GM12865 (cell line): Measurements from ENCODE around the gene TMEM87B.

Experiments used
- DNase-seq: peaks from one replicate; pipeline ENCODE4 v3.0.0; 2010; ENCODE audit warnings: low read depth
- H3K4me3 ChIP-seq: 2 replicates; pipeline ENCODE4 v1.5.1; 2011; ENCODE audit warnings: mild to moderate bottlenecking, low read depth, low read length, control low read depth
- CTCF ChIP-seq: IDR thresholded peaks from 2 replicates; pipeline ENCODE4 v1.5.1; 2011; ENCODE audit warnings: low read length, control low read depth, low read depth, inconsistent platforms; ENCODE audit not compliant: insufficient read depth; ENCODE audit errors: missing control alignments

The TMEM87B gene

GRCh38 chr2:112012556-112012955 is 42.5 kb upstream of the TMEM87B start:
- no peak for TF ChIP-seq CTCF
- H3K4me3 ChIP-seq, result no peak overlapping the region
- DNase-seq, result no peak

GRCh38 chr2:112018846-112019245 is 36.2 kb upstream of the TMEM87B start:
- TF ChIP-seq CTCF, result no peak
- H3K4me3 ChIP-seq, result no peak overlapping the region
- no peak for DNase-seq

GRCh38 chr2:112019569-112019982 is 35.5 kb upstream of the TMEM87B start:
- no peak overlapping the region for H3K4me3 ChIP-seq
- no peak for DNase-seq
- no peak for TF ChIP-seq CTCF

GRCh38 chr2:112020561-112020960 is 34.5 kb upstream of the TMEM87B start:
- no peak for DNase-seq
- no peak for TF ChIP-seq CTCF
- no peak overlapping the region for H3K4me3 ChIP-seq

- no peak for TF ChIP-seq CTCF
- no peak overlapping the region for H3K4me3 ChIP-seq
- no peak for DNase-seq
These were observed 33.8 kb upstream of the TMEM87B start for GRCh38 chr2:112021290-112021689.

- TF ChIP-seq CTCF, result no peak
- H3K4me3 ChIP-seq, result no peak overlapping the region
- no peak for DNase-seq
These were observed 33.3 kb upstream of the TMEM87B start for GRCh38 chr2:112021781-112022231.

GRCh38 chr2:112023707-112024106 is 31.4 kb upstream of the TMEM87B start:
- DNase-seq, result no peak
- TF ChIP-seq CTCF, result no peak
- no peak overlapping the region for H3K4me3 ChIP-seq
